ENCODE results near the gene KCNMA1. TPM values are rescaled to one million over a fixed set of nuclear protein-coding genes. Genes with fewer than 3 reads are reported as not detected.

KCNMA1 gene
- total and polyA plus RNA-seq, 4 experiments from 2014 or later, result 0.26 TPM; not detected in 3

DNA sequence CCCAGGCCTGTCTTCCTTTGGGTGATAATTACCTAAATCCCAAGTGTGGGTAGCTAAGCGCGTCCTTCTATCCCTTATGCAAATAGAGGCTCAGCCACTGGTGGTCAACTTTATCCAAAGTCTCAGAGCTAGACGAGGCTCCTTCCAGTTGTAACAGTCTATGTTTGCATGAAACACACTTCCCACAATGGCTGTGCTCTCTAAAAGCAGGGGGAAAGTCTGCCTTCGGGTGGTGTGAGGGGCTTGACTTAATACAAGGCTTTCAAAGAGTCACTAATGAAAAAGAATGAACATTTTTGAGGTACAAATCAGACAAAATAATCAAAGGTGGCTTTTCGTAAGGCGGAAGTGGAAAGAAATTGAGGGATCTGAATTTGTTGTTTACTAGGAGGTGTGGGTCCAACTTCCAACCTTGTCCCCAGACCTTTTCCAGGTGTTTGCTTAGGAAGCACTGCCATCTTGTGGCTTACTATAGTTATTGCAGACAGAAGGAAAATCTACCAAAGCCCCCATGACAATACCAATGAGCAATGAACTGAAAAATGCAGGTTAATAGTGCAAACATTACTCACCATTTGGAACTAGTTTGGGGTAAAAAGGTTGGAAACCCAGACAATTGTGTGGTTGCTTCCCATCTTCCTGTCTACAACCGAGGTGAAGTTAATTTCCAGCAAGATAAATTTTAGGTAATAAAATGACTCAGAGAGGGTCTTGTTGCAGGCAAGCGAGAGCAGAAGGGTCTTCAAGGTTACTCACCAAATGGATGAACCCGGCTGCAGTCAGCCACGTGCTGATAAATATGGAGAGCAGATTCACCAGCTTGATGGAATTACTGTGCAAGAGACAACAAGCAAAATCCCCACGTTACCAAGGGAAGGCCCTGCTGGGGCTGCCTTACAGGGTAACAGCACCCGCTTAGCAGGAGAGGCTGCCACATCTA lies 525.7 kb downstream of the KCNMA1 start:
- Histone ChIP-seq H3K27me3 (ENCODE audit: insufficient read depth, low read length) (no peaks in the 10 kb centered on the region), H3K4me3 (ENCODE audit: low read length in 2 of 2) (no peak overlapping the region), H3K27ac (ENCODE audit: low read depth, low read length) (no peak overlapping the region), H3K36me3 (ENCODE audit: insufficient read depth, low read length) (no peaks in the 10 kb centered on the region), H3K9me3 (ENCODE audit: control insufficient read depth in 1 of 2, low read length in 2 of 2) (no peaks in the 10 kb centered on the region), H3K4me1 (ENCODE audit: insufficient read depth, low read length) (no peaks in the 10 kb centered on the region)
- no peaks in the 10 kb centered on the region for H3K9me3 Mint-ChIP-seq
- CTCF ChIA-PET (ENCODE audit: partially characterized antibody), result interaction anchor here (1.0 to 2.0 kb wide), 4 partner anchors 9 to 120 kb away, joined by 3 to 6 read pairs (median 4); no protein-coding TSS in a partner anchor
- peak in 3 of 5 donors; percentile 16 to 22 (median 22) for DNase-seq
- peaks cover 0 to 3% of the 10 kb centered on the region in 2 donors for H3K27me3 Mint-ChIP-seq
- no peaks in the 10 kb centered on the region for H3K36me3 Mint-ChIP-seq
- no peaks in the 10 kb centered on the region for H3K4me1 Mint-ChIP-seq
- H3K4me3 Mint-ChIP-seq, result no peak overlapping the region
- no peak overlapping the region for H3K27ac Mint-ChIP-seq
- POLR2A ChIA-PET (ENCODE audit: partially characterized antibody), result no interaction called here
- intact Hi-C loops (cut with micrococcal nuclease), result no loop called here

- no peak for DNase-seq
- POLR2A ChIA-PET (ENCODE audit: partially characterized antibody), result no interaction called here
- Mint-ChIP-seq H3K27ac (no peak overlapping the region), H3K4me1 (no peaks in the 10 kb centered on the region), H3K9me3 (peaks cover 0 to 1% (median 0%) of the 10 kb centered on the region in 8 donors), H3K36me3 (no peaks in the 10 kb centered on the region), H3K4me3 (no peak overlapping the region), H3K27me3 (peaks cover 0 to 3% of the 10 kb centered on the region in 2 donors)
- Histone ChIP-seq H3K4me1 (ENCODE audit: insufficient read depth, low read length) (no peaks in the 10 kb centered on the region), H3K27me3 (ENCODE audit: insufficient read depth, low read length) (no peaks in the 10 kb centered on the region), H3K4me3 (ENCODE audit: low read length in 2 of 2) (no peak overlapping the region), H3K36me3 (ENCODE audit: insufficient read depth, low read length) (no peaks in the 10 kb centered on the region), H3K27ac (ENCODE audit: low read depth, low read length) (no peak overlapping the region), H3K9me3 (ENCODE audit: control insufficient read depth in 1 of 2, low read length in 2 of 2) (no peaks in the 10 kb centered on the region)
- intact Hi-C loops (cut with micrococcal nuclease), result no loop called here
- CTCF ChIA-PET (ENCODE audit: partially characterized antibody), result interaction anchor here (0.9 to 3.0 kb wide), 5 partner anchors 10 to 62 kb away, joined by 3 to 9 read pairs (median 5); no protein-coding TSS in a partner anchor
Observed at GRCh38 chr10:77110757-77111156, 526.9 kb downstream of the KCNMA1 start.

DNA sequence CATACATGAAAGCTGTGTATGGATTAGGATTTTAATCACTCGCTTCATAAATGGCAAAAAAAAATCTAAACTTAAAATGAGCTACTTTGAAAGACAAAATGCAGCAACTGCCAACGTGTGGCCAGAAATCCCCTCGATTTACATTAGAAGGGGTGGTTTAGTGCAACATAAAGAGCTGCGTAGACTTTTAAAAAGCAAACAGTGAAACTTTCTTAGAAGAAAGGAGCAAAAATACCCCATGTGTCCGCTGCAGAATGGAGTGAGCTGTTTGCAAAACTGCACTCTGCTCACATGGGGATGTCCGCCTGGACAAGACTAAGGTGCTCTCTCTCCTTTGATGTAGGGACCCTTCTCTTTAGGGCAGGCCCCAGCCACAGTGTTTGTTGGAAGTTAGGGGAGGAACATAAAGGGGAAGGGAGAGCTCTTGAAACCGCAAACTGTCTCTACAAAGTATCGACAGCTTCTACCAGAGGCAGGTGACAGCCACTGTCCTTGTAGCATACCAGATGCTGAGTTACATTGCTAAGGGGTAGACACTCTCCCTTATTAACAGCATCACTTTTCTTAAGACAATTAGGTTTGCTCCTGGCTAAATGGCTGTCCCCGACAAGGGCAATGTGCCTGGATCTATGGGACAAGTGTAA lies 528.1 kb downstream of the KCNMA1 start:
- Histone ChIP-seq H3K36me3 (ENCODE audit: insufficient read depth, low read length) (no peaks in the 10 kb centered on the region), H3K27me3 (ENCODE audit: insufficient read depth, low read length) (no peaks in the 10 kb centered on the region), H3K27ac (ENCODE audit: low read depth, low read length) (no peak overlapping the region), H3K4me1 (ENCODE audit: insufficient read depth, low read length) (no peaks in the 10 kb centered on the region), H3K9me3 (ENCODE audit: control insufficient read depth in 1 of 2, low read length in 2 of 2) (no peaks in the 10 kb centered on the region), H3K4me3 (ENCODE audit: low read length in 2 of 2) (no peak overlapping the region)
- H3K27ac Mint-ChIP-seq, result no peak overlapping the region
- POLR2A ChIA-PET (ENCODE audit: partially characterized antibody), result no interaction called here
- no peaks in the 10 kb centered on the region for H3K36me3 Mint-ChIP-seq
- H3K9me3 Mint-ChIP-seq, result peaks cover 0 to 1% (median 0%) of the 10 kb centered on the region in 8 donors
- H3K4me1 Mint-ChIP-seq, result no peaks in the 10 kb centered on the region
- no peak for DNase-seq
- intact Hi-C loops (cut with micrococcal nuclease), result no loop called here
- CTCF ChIA-PET (ENCODE audit: partially characterized antibody), result interaction anchor here (0.8 to 3.0 kb wide), 3 partner anchors 9 to 42 kb away, joined by 3 to 9 read pairs (median 4); no protein-coding TSS in a partner anchor
- H3K27me3 Mint-ChIP-seq, result peaks cover 0 to 3% of the 10 kb centered on the region in 2 donors
- no peak overlapping the region for H3K4me3 Mint-ChIP-seq

- Mint-ChIP-seq H3K27ac (no peak overlapping the region), H3K4me3 (no peak overlapping the region), H3K4me1 (no peaks in the 10 kb centered on the region), H3K9me3 (peaks cover 0 to 3% (median 0%) of the 10 kb centered on the region in 8 donors), H3K27me3 (peaks cover 0 to 1% of the 10 kb centered on the region in 2 donors), H3K36me3 (no peaks in the 10 kb centered on the region)
- CTCF ChIA-PET (ENCODE audit: partially characterized antibody), result interaction anchor here (1.0 kb wide), 1 partner anchor 121 kb away, joined by 3 read pairs; no protein-coding TSS in a partner anchor
- POLR2A ChIA-PET (ENCODE audit: partially characterized antibody), result no interaction called here
- Histone ChIP-seq H3K36me3 (ENCODE audit: insufficient read depth, low read length) (no peaks in the 10 kb centered on the region), H3K4me3 (ENCODE audit: low read length in 2 of 2) (no peak overlapping the region), H3K27me3 (ENCODE audit: insufficient read depth, low read length) (no peaks in the 10 kb centered on the region), H3K9me3 (ENCODE audit: control insufficient read depth in 1 of 2, low read length in 2 of 2) (no peaks in the 10 kb centered on the region), H3K27ac (ENCODE audit: low read depth, low read length) (no peak overlapping the region), H3K4me1 (ENCODE audit: insufficient read depth, low read length) (no peaks in the 10 kb centered on the region)
- intact Hi-C loops (cut with micrococcal nuclease), result no loop called here
- DNase-seq, result no peak
Observed at GRCh38 chr10:77106676-77107075, 530.9 kb downstream of the KCNMA1 start.

DNA sequence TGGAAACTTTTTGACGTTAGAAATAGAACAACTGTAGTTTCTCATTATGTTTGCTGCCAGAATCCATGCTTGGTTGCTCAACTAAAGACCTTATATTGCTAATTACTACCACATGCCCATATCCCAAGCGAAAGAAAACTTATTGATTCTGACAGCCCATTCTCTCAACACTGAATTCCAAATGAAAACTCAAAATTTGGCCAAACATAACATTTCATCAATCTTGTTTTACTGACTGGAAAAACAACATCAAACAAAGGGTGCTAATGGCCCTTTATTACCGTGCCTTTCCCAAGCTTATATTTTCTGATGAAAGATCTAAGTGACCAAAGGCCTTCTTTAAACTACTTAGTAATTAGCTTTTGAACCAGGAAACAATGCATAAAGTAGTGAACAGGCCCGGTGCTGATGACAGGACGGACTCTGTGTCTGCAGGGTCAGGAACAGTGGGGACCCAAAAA lies 531.8 kb downstream of the KCNMA1 start:
- CTCF ChIA-PET (ENCODE audit: partially characterized antibody), result no interaction called here
- H3K27ac ChIP-seq (ENCODE audit: low read depth, low read length), result no peak overlapping the region
- H3K9me3 ChIP-seq (ENCODE audit: control insufficient read depth in 1 of 2, low read length in 2 of 2), result no peaks in the 10 kb centered on the region
- peaks cover 0 to 3% (median 0%) of the 10 kb centered on the region in 8 donors for H3K9me3 Mint-ChIP-seq
- H3K36me3 Mint-ChIP-seq, result no peaks in the 10 kb centered on the region
- H3K4me1 Mint-ChIP-seq, result no peaks in the 10 kb centered on the region
- H3K36me3 ChIP-seq (ENCODE audit: insufficient read depth, low read length), result no peaks in the 10 kb centered on the region
- DNase-seq, result no peak
- no peaks in the 10 kb centered on the region for H3K4me1 ChIP-seq (ENCODE audit: insufficient read depth, low read length)
- H3K27ac Mint-ChIP-seq, result no peak overlapping the region
- intact Hi-C loops (cut with micrococcal nuclease), result no loop called here
- H3K4me3 ChIP-seq (ENCODE audit: low read length in 2 of 2), result no peak overlapping the region
- H3K4me3 Mint-ChIP-seq, result no peak overlapping the region
- POLR2A ChIA-PET (ENCODE audit: partially characterized antibody), result no interaction called here
- H3K27me3 ChIP-seq (ENCODE audit: insufficient read depth, low read length), result no peaks in the 10 kb centered on the region
- H3K27me3 Mint-ChIP-seq, result peaks cover 0 to 1% of the 10 kb centered on the region in 2 donors

- Mint-ChIP-seq H3K4me3 (no peak overlapping the region), H3K27me3 (peaks cover 0 to 1% of the 10 kb centered on the region in 2 donors), H3K36me3 (no peaks in the 10 kb centered on the region), H3K9me3 (peaks cover 0 to 3% (median 0%) of the 10 kb centered on the region in 8 donors), H3K4me1 (no peaks in the 10 kb centered on the region), H3K27ac (no peak overlapping the region)
- no peak overlapping the region for H3K4me3 ChIP-seq (ENCODE audit: low read length in 2 of 2)
- POLR2A ChIA-PET (ENCODE audit: partially characterized antibody), result no interaction called here
- H3K27me3 ChIP-seq (ENCODE audit: insufficient read depth, low read length), result no peaks in the 10 kb centered on the region
- DNase-seq, result no peak
- no peak overlapping the region for H3K27ac ChIP-seq (ENCODE audit: low read depth, low read length)
- H3K4me1 ChIP-seq (ENCODE audit: insufficient read depth, low read length), result no peaks in the 10 kb centered on the region
- no peaks in the 10 kb centered on the region for H3K36me3 ChIP-seq (ENCODE audit: insufficient read depth, low read length)
- CTCF ChIA-PET (ENCODE audit: partially characterized antibody), result interaction anchor here (0.8 kb wide), 1 partner anchor 9 kb away, joined by 3 read pairs; no protein-coding TSS in a partner anchor
- H3K9me3 ChIP-seq (ENCODE audit: control insufficient read depth in 1 of 2, low read length in 2 of 2), result no peaks in the 10 kb centered on the region
- intact Hi-C loops (cut with micrococcal nuclease), result no loop called here
Observed at GRCh38 chr10:77104459-77104980, 533.1 kb downstream of the KCNMA1 start.

DNA sequence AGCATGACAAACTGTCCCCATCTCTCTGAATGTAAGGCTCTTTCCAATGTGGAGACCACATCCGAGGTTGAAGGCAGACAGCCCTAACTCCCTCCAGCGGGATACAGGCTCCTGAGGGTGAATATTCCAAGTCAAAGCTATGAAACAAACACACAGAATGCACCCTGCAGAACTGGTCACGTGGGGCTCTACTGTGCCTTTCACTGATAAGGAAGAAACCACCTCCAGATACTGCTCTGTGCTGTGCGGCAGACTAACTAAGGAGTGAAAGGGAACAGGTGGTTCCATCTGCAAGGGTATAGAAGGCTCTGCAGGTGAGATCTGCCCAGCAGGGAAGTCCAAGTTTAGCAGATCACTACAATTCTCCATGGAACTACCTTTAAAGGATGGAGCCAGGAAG lies 534.4 kb downstream of the KCNMA1 start:
- Histone ChIP-seq H3K27me3 (ENCODE audit: insufficient read depth, low read length) (no peaks in the 10 kb centered on the region), H3K4me1 (ENCODE audit: insufficient read depth, low read length) (no peaks in the 10 kb centered on the region), H3K4me3 (ENCODE audit: low read length in 2 of 2) (no peak overlapping the region), H3K9me3 (ENCODE audit: control insufficient read depth in 1 of 2, low read length in 2 of 2) (no peaks in the 10 kb centered on the region), H3K36me3 (ENCODE audit: insufficient read depth, low read length) (no peaks in the 10 kb centered on the region), H3K27ac (ENCODE audit: low read depth, low read length) (no peak overlapping the region)
- Mint-ChIP-seq H3K9me3 (peaks cover 0 to 3% (median 0%) of the 10 kb centered on the region in 8 donors), H3K27me3 (peaks cover 0 to 1% of the 10 kb centered on the region in 2 donors), H3K36me3 (no peaks in the 10 kb centered on the region), H3K27ac (no peak overlapping the region), H3K4me3 (no peak overlapping the region), H3K4me1 (no peaks in the 10 kb centered on the region)
- intact Hi-C loops (cut with micrococcal nuclease), result no loop called here
- POLR2A ChIA-PET (ENCODE audit: partially characterized antibody), result no interaction called here
- DNase-seq, result no peak
- CTCF ChIA-PET (ENCODE audit: partially characterized antibody), result no interaction called here

Data from CD4-positive, alpha-beta memory T cell (primary cell).